GM18505 (cell line): ENCODE data around the gene PRRT4.
A peak's percentile ranks its signal among the peaks of the same experiment; 100 is the strongest.

Experiments
- ATAC-seq: cut with Tn5 transposase; IDR thresholded peaks from one replicate; pipeline ENCODE4 v1.9.1; 2021; ENCODE audit not compliant: unreplicated experiment
- POLR2A ChIP-seq: IDR thresholded peaks from 4 replicates; pipeline ENCODE4 v1.6.1; 2011; ENCODE audit warnings: borderline replicate concordance; ENCODE audit not compliant: insufficient read depth, insufficient read length; ENCODE audit errors: extremely low read depth

Gene PRRT4

DNA sequence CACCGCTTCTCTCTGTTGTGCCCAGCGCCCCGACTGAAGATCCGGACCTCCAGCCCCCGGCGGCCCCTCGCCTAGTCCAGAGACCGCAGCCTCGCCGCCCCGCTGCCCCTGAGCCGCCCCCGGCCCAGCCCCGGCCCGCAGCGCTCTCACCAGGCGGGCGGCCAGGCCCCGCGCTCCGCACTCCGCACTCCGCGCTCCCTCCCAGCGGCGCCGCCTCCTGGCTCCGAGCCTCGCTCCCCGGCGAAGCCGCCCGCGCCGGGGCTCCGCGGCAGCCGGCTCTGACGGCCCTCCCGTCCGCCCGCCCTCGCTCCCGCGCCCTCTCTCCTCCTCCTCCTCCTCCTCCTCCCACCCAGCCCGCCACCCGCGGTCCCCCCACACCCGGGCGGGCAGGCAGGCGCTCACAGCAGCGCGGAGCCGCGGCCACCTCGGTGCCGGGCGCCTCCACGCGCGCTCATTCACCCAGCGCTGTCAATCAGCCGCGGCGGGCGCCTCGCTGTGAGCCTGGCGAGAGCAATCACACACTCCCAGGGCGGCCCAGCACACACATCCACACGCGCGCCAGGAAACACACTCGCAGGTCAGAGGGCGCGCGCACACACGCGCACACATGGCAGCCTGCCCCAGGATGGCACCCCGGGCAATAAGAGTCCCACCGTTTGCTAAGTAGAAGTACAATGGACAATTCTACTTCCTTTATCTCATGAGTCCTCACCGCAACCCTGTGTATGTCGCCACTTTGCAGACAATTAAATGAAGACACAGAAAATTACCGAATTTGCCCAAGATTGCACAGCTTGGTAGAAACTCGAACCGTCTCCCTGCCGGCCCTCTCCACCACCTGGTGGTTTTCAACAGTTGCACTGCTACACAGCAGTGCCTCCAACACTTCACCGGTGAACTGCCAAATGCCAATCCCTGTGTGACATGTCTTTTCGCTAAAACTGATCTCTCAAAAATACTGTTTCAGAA, at the start of gene PRRT4:
PRRT4 (minus strand) TSS at position 280 of the 969 bp plus-strand sequence.
- no peak for TF ChIP-seq POLR2A
- ATAC-seq = no peak

DNA sequence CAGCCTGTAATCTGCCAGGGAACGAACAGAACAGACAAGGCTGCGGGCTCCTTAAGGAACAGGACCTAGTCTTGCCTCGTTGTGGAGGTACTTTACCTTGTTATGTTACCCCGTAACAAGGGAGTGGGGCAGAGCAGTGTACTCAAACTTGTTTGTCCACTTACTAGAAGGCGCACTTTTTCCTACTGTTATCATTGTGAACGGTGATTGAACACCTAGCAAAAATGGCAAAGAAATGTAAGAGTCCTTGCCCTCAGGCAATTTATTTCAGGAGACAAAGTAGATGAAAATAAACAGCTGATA, 48.9 kb upstream of the PRRT4 start:
- TF ChIP-seq POLR2A = no peak
- ATAC-seq = no peak

DNA sequence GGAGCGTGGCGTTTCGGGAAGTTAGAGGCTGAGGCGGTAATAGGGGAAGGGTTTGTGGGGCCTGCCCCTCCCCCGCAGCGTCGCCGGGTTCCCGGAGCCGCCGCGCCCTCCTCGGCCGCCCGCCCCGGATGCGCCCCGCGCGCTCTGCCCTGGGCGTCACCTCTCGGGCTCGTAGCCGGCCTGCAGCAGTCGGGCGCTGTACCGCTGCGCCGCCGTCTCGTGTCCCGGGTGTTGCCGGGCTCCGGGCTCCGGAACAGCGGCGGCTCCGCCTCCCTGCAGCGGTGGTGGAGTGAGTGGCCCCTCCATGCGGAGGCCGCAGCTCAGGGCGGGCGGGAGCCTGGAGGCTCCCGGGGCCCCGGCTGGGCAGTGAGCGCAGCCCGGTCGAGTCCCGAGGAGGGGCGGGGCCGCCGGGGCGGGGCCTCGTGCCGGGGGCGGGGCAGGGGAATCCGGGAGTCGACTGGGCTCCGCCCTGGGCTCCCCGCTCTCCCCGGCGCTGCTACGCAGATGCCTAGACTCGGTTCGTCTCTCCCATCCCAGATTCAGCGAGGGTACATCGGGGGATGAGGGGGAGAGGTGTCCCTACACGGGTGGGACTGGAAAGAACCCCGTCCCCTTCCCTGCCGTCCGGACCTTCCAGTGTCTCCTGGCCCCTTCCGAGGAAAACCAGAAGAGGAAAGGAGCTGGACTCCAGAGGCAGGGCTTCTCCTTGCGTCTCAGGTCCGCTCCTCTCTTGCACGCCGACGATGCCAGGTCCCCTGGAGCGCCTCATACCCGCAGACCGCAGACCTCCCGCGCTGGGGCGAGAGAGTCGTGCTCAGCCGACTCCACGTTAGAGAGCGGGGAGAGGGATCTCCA, 48.3 kb upstream of the PRRT4 start, which contains the start of gene IMPDH1:
IMPDH1 (minus strand) TSS at position 387 of the 855 bp plus-strand sequence; CDS start at position 306, 81 bp downstream.
- TF ChIP-seq POLR2A = peak; percentile 53
- ATAC-seq = peak; percentile 77

DNA sequence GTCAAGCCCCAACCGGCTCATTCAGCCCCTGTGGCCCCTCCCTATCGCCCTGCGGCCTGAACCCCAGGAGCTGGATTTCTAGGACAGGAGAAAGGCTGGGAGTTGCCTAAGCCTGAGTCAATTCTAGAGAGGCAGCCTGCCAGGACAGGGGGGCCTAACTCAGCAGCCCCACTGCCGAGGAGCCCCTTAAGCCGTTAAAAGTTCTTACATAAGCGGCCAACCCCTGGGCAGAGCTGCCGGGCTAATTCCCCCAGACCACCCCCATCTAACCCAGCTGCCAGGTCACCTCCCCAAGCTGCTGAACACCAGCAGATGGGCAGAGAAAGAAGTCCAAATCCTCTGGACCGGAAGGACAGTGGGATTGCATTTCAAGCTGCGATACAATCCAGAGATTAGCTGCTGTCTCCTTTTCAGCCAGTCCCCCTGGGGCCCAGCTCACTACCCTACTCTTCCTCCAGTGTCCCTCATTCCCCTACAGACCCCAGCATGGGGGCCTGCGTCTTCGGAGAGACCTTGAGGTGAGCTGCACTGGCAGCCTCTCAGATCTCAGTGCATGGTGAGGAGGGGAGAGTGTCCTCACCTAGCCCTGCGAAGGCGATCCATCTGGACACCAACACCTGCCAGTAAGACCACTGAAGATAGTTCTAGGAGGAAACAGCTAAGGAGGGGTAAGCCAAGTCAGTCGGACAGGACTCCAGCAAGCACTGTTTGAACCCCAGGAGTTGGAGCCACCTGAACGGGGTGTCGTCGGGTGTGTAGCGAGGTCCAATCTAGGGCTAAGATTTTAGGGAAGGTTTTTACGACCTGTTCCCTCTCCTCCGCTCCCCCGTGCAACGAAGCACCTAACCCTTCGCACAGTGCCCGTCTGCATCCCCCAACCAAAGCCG, 47.5 kb upstream of the PRRT4 start:
- ATAC-seq = no peak
- no peak for TF ChIP-seq POLR2A

DNA sequence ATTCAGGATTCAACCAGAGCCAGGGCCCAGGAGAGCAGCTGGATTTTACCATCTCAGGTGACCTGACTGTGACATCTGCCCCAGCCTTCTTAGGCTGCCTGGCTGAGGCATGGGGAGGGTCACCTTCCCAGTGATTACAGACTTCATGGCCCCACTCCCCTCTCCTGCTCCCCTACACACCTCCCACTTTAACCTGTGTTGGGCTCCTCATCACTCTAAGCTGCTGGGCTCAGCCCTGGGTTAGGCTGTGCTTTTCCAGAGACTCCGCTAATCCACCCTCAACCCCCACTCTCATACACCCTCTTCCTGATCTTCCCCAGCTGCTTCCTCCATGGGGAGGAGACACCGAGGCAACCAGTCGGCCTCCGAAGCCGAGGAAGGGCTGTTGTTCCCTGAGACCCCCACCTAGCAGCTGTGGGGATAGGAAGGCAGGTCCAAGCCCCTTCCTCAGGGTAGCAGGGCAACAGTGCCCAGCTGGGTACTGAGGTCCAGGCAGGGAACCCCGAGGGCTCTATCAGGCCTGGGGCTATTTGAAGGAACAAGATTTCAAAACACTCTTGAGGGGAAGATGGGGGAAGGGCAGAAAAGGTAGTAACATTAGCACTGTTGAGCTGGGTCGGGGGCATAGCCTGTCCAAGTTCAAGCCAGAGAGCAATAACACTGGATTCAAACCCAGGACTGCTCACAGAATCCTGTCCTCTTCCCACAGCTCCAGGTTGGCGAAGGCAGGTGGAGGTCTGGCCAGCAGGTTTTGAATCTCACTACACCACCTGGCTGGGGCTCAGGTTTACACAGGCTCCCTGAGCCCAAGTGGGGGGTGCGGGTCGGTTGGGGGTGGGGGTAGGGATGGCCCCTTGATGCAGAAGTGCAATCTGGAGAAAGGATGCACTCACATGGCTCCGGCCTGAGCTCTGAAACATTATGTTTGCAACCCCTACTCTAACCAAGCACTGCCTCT, 46.5 kb upstream of the PRRT4 start:
- TF ChIP-seq POLR2A = no peak
- ATAC-seq = no peak

DNA sequence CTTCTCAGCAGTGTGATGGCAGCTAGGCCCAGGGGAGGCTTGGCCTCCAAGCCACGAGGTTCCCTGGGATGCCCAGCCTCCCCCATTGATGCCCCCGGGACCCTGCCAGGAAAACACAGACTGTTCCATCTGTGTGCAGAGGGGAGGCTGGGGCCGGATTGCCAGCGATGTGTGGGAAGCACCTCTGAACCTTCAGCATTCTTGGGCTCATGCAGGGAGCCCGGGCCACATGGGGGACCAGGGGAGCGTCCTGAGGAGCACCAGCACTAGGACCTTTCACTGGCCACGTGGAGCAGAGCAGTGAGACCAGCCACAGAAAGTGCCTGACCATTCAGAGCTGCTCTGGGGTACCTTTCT, 45.7 kb upstream of the PRRT4 start:
- TF ChIP-seq POLR2A = no peak
- ATAC-seq = no peak

DNA sequence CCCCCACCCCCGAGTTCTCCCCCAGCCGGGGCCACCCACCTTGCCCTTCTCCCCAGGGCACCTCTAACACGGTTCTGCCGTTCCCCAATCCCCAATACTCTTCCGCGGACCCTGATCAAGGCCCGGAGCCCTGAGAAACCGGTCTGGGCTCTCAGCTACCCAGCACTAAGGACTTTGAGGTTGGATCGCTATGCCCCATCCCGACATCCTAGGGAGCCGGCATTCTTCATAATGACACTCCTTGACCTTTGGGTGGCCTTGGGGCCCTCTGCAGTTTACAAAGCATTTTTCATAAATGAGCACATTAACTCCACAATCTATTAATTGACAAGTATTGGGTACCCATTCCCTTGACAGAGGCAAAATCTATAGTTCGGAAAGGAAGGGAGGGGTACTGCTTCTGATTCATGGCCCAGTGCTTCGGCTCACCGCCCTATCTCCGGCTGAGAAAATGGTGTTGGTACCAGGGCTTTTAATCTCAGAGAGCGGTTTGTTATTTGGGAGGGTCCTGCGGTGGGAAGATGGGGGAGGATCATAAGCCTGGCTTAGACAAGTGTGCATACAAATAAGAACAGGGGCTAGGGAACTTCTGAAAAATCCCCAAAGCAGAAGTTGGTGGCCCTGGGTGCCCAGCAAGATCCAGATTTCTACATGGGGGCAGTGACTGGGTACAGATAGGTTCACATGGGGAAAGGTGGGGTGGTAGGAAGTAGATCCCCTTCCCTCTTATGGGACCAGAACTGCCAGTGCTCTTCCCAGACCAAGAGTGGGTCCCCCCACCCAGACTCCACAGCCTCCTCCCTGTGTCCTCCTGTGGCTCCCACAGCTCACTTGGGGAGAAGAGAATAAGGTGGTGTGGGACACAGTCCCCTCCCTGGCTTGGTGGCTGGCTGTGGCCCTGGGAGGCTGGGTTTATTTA, 45.1 kb upstream of the PRRT4 start:
- no peak for TF ChIP-seq POLR2A
- no peak for ATAC-seq

DNA sequence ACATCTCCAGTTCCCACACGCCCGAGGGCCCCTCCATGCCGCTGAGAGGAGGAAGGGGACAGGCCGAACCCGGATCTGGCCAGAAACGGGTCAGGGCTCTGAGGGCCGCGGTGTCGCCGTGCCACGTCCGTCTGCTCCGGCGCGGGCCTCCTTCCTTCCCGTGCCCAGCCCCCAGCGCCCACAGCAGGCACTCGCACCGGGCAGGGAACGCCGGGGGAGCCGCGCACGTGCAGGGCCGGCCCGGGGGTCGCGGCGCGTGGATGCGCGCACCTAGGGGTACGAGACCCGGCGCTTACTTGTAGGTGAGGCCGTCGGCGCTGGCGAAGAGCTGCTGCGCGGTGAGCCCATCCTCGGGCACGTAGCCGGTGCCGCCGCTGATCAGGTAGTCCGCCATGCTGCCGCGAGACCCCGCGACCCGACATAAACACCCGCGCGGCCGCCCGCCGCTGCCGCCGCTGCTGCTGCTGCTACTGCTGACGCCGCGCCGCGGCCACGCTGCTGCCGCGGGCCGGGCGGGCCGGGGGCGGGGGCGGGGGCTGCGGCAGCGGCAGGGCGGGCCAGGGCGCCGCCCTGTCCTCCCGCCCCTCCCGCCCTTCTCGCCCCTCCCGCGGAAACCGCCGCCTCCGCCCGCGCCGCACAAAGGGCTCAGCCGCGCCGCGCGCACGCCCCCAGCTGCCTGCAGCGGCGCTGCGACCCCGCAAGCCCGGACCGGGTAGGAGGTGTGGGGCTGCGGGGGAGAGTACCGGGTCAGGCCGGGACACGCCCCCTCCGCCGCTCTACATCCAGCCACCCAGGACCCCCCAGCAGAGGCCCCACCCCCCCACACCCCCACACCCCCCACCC, 44.2 kb upstream of the PRRT4 start:
- TF ChIP-seq POLR2A = no peak
- no peak for ATAC-seq

DNA sequence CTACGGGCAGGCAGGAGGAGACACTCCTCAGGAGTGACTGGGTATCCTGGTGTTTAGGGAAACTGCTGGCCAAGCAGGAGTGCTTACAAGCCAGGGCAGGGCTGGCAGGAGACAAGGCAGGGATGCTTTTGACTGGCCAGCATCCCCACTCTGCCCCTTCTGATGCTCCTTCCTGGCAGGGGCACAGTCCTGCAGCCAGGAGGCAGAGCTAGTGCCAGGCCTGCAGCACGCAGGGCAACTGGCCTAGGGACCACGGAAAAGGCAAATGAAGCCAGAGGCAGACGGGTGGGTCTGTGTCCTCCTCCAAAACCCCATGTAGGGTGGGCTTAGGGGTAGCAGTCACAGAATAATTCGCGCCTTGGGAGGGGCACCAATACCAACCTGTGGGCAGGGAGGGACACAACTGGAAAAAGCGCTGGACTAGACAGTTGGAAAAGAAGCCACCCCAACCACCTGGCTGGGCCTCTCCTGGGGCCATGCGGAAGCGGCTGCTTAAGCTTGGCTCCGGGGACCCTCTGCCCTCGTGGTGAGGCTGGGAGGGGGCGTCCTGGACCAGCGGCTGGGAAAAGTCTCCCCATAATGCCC, 43.5 kb upstream of the PRRT4 start:
- ATAC-seq = no peak
- TF ChIP-seq POLR2A = no peak

DNA sequence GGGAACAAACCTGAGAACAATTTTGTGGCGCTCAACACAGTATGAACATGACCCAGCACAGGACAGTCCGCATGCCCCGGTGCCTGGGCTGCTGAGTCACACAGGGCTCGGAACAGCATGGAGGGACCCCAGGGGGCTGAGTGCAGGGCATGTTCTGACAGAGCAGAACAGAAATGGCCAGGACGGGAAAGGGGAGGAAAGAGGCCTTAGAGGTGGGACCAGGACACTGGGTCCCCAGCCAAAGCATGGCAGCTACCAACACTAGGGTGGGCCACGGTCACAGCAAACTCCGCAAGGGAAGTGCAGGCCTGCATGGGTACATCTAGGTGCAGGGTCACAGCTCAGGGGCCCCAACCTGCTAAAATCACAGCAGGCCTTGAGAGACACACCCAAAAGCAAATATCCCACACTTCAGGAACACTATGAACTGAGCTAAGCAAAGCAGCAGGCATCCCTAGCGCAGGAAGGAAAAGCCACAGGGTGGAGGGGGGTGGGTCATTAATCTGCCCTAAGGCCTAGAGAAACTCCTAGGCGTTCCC, 42.7 kb upstream of the PRRT4 start:
- ATAC-seq = no peak
- TF ChIP-seq POLR2A = no peak
